IPS-20b (cell line): ENCODE data around the gene PIK3R6.
A peak's percentile ranks its signal among the peaks of the same experiment; 100 is the strongest.

Source experiments
- H3K27ac ChIP-seq: one replicate; pipeline ENCODE4 v1.5.1; 2013; ENCODE audit warnings: low read length
- H3K27me3 ChIP-seq: 2 replicates; pipeline ENCODE4 v1.6.1; 2013; ENCODE audit warnings: mild to moderate bottlenecking, low read length, inconsistent platforms; ENCODE audit not compliant: insufficient read depth
- H3K36me3 ChIP-seq: 2 replicates; pipeline ENCODE4 v1.6.1; 2013; ENCODE audit warnings: low read depth, mild to moderate bottlenecking, inconsistent platforms, low read length, moderate library complexity; ENCODE audit not compliant: insufficient read depth
- H3K4me1 ChIP-seq: 2 replicates; pipeline ENCODE4 v1.6.1; 2013; ENCODE audit warnings: mild to moderate bottlenecking, control low read depth, inconsistent platforms, low read length, moderate library complexity; ENCODE audit not compliant: insufficient read depth
- H3K4me3 ChIP-seq: 2 replicates; pipeline ENCODE4 v1.5.1; 2013; ENCODE audit warnings: mild to moderate bottlenecking, low read length, inconsistent platforms
- H3K9ac ChIP-seq: 2 replicates; pipeline ENCODE4 v1.6.1; 2013; ENCODE audit warnings: low read depth, mild to moderate bottlenecking, inconsistent platforms, low read length, moderate library complexity
- H3K9me3 ChIP-seq: 2 replicates; pipeline ENCODE4 v1.6.1; 2013; ENCODE audit warnings: mild to moderate bottlenecking, low read depth, low read length, inconsistent platforms; ENCODE audit not compliant: insufficient read depth

PIK3R6 gene

GRCh38 chr17:8904201-8904600 is 36.7 kb upstream of the PIK3R6 start:
- H3K9me3 ChIP-seq: no peaks in the 10 kb centered on the region
- H3K27ac ChIP-seq: no peak overlapping the region
- no peak overlapping the region for H3K4me3 ChIP-seq
- no peaks in the 10 kb centered on the region for H3K36me3 ChIP-seq
- no peak overlapping the region for H3K9ac ChIP-seq
- H3K4me1 ChIP-seq: peaks cover 8% of the 10 kb centered on the region; the same call in 1 of the 2 replicates
- H3K27me3 ChIP-seq: no peaks in the 10 kb centered on the region

- H3K36me3 ChIP-seq: no peaks in the 10 kb centered on the region
- H3K27ac ChIP-seq: no peak overlapping the region
- peaks cover 8% of the 10 kb centered on the region; the same call in 1 of the 2 replicates for H3K4me1 ChIP-seq
- no peaks in the 10 kb centered on the region for H3K9me3 ChIP-seq
- no peaks in the 10 kb centered on the region for H3K27me3 ChIP-seq
- peak overlapping the region; percentile 39; the same call in 1 of the 2 replicates for H3K4me3 ChIP-seq
- no peak overlapping the region for H3K9ac ChIP-seq
Observed at GRCh38 chr17:8900626-8901585, 33.4 kb upstream of the PIK3R6 start.

GRCh38 chr17:8900207-8900606 is 32.7 kb upstream of the PIK3R6 start:
- no peaks in the 10 kb centered on the region for H3K36me3 ChIP-seq
- H3K9me3 ChIP-seq: no peaks in the 10 kb centered on the region
- H3K27ac ChIP-seq: no peak overlapping the region
- H3K4me1 ChIP-seq: peaks cover 8% of the 10 kb centered on the region; the same call in 1 of the 2 replicates
- peak overlapping the region; percentile 39; the same call in 1 of the 2 replicates for H3K4me3 ChIP-seq
- H3K27me3 ChIP-seq: no peaks in the 10 kb centered on the region
- H3K9ac ChIP-seq: no peak overlapping the region

- Histone ChIP-seq H3K9ac (no peak overlapping the region), H3K36me3 (no peaks in the 10 kb centered on the region), H3K4me3 (no peak overlapping the region), H3K9me3 (no peaks in the 10 kb centered on the region), H3K27ac (no peak overlapping the region), H3K27me3 (peaks cover 9% of the 10 kb centered on the region), H3K4me1 (peaks cover 12% of the 10 kb centered on the region; the same call in 1 of the 2 replicates)
Observed at GRCh38 chr17:8898636-8899035, 31.2 kb upstream of the PIK3R6 start.

- Histone ChIP-seq H3K36me3 (no peaks in the 10 kb centered on the region), H3K9ac (no peak overlapping the region), H3K4me3 (no peak overlapping the region), H3K9me3 (no peaks in the 10 kb centered on the region), H3K27ac (no peak overlapping the region), H3K27me3 (peaks cover 14% of the 10 kb centered on the region), H3K4me1 (peaks cover 12% of the 10 kb centered on the region; the same call in 1 of the 2 replicates)
Observed at GRCh38 chr17:8898126-8898525, 30.7 kb upstream of the PIK3R6 start.

GRCh38 chr17:8896641-8897635 is 29.5 kb upstream of the PIK3R6 start:
- H3K36me3 ChIP-seq: no peaks in the 10 kb centered on the region
- H3K4me1 ChIP-seq: peaks cover 12% of the 10 kb centered on the region; the same call in 1 of the 2 replicates
- H3K27ac ChIP-seq: no peak overlapping the region

GRCh38 chr17:8896087-8896486 is 28.6 kb upstream of the PIK3R6 start:
- Histone ChIP-seq H3K36me3 (no peaks in the 10 kb centered on the region), H3K4me1 (peaks cover 12% of the 10 kb centered on the region; the same call in 1 of the 2 replicates)

More at GRCh38 chr17:8896641-8897635, 29.5 kb upstream of the PIK3R6 start:
- H3K27me3 ChIP-seq: peaks cover 16% of the 10 kb centered on the region
- no peaks in the 10 kb centered on the region for H3K9me3 ChIP-seq
- no peak overlapping the region for H3K9ac ChIP-seq
- H3K4me3 ChIP-seq: no peak overlapping the region

GRCh38 chr17:8894673-8895578 is 27.5 kb upstream of the PIK3R6 start:
- H3K4me1 ChIP-seq: peaks cover 4% of the 10 kb centered on the region; the same call in 1 of the 2 replicates
- no peaks in the 10 kb centered on the region for H3K36me3 ChIP-seq
- H3K9me3 ChIP-seq: no peaks in the 10 kb centered on the region
- peak overlapping the region; percentile 59 for H3K4me3 ChIP-seq
- H3K27ac ChIP-seq: no peak overlapping the region
- peaks cover 16% of the 10 kb centered on the region for H3K27me3 ChIP-seq
- H3K9ac ChIP-seq: no peak overlapping the region

More at GRCh38 chr17:8896087-8896486, 28.6 kb upstream of the PIK3R6 start:
- Histone ChIP-seq H3K9ac (no peak overlapping the region), H3K27me3 (peaks cover 16% of the 10 kb centered on the region), H3K9me3 (no peaks in the 10 kb centered on the region), H3K27ac (no peak overlapping the region), H3K4me3 (no peak overlapping the region)

GRCh38 chr17:8894202-8894671 is 26.8 kb upstream of the PIK3R6 start:
- Histone ChIP-seq H3K4me1 (peaks cover 4% of the 10 kb centered on the region; the same call in 1 of the 2 replicates), H3K27ac (no peak overlapping the region), H3K9ac (peak overlapping the region; percentile 20; the same call in 1 of the 2 replicates), H3K9me3 (no peaks in the 10 kb centered on the region), H3K36me3 (no peaks in the 10 kb centered on the region), H3K27me3 (peaks cover 16% of the 10 kb centered on the region), H3K4me3 (peak overlapping the region; percentile 59)

GRCh38 chr17:8893621-8894201 is 26.2 kb upstream of the PIK3R6 start:
- Histone ChIP-seq H3K36me3 (no peaks in the 10 kb centered on the region), H3K27me3 (peaks cover 16% of the 10 kb centered on the region), H3K4me3 (peak overlapping the region; percentile 59; the same call in 1 of the 2 replicates), H3K9me3 (no peaks in the 10 kb centered on the region), H3K4me1 (peaks cover 4% of the 10 kb centered on the region; the same call in 1 of the 2 replicates), H3K9ac (no peak overlapping the region), H3K27ac (no peak overlapping the region)
